HEK293T (cell line): ENCODE results near the gene NR1H4.

ENCODE experiments used
- BHLHE40 ChIP-seq: fragments of 450-650 bp; IDR thresholded peaks from 2 replicates; pipeline ENCODE4 v1.6.1; 2016; ENCODE audit warnings: mild to moderate bottlenecking, moderate library complexity, borderline replicate concordance
- ELF4 ChIP-seq: fragments of 450-650 bp; IDR thresholded peaks from 2 replicates; pipeline ENCODE4 v1.6.1; 2017; ENCODE audit warnings: antibody characterized with exemption
- FOXA1 ChIP-seq: fragments of 450-650 bp; IDR thresholded peaks from 2 replicates; pipeline ENCODE4 v1.6.1; 2016; ENCODE audit warnings: mild to moderate bottlenecking
- HDGF ChIP-seq: fragments of 450-650 bp; IDR thresholded peaks from 2 replicates; pipeline ENCODE4 v1.6.1; 2017; ENCODE audit warnings: antibody characterized with exemption, borderline replicate concordance
- SUZ12 ChIP-seq: fragments of 450-650 bp; IDR thresholded peaks from 2 replicates; pipeline ENCODE4 v1.6.1; 2016; ENCODE audit warnings: mild to moderate bottlenecking
- ZNF384 ChIP-seq: fragments of 450-650 bp; IDR thresholded peaks from 2 replicates; pipeline ENCODE4 v1.6.1; 2016

DNA sequence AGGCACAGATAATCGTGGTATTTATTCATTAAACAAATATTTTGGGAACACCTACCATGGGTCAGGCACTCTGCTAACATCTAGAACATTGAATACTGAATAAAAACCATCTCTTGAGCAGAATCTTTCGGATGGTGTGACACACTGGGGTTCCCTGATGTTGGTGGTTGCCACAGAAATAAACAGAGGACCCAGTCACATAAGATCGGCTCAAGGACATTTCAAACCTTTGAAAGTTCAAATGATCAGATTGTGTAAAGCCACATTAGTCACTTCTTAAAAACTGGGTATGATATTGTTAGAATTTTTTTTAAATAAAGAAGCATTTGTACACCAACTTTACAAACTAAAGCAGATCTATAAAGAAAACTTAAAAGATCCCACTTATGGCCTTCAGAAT is 39.0 kb downstream of the NR1H4 start:
- TF ChIP-seq HDGF (no peak), ZNF384 (no peak), ELF4 (no peak), SUZ12 (no peak), FOXA1 (no peak), BHLHE40 (no peak)
